GM19468 (cell line): Measurements from ENCODE around the gene CBLN1.
A peak's percentile ranks its signal among the peaks of the same experiment; 100 is the strongest.

Experiments
- ATAC-seq: cut with Tn5 transposase; IDR thresholded peaks from one replicate; pipeline ENCODE4 v1.9.1; 2021; ENCODE audit warnings: mild to moderate bottlenecking, moderate library complexity, moderate number of reproducible peaks; ENCODE audit not compliant: unreplicated experiment; ENCODE audit errors: extremely low read depth

CBLN1 gene

GRCh38 chr16:49281480-49281842 is at the start of gene CBLN1:
Gene CBLN1 (minus strand): TSS chr16:49281838. CDS start chr16:49281465, 373 bp downstream.
- no peak for ATAC-seq

DNA sequence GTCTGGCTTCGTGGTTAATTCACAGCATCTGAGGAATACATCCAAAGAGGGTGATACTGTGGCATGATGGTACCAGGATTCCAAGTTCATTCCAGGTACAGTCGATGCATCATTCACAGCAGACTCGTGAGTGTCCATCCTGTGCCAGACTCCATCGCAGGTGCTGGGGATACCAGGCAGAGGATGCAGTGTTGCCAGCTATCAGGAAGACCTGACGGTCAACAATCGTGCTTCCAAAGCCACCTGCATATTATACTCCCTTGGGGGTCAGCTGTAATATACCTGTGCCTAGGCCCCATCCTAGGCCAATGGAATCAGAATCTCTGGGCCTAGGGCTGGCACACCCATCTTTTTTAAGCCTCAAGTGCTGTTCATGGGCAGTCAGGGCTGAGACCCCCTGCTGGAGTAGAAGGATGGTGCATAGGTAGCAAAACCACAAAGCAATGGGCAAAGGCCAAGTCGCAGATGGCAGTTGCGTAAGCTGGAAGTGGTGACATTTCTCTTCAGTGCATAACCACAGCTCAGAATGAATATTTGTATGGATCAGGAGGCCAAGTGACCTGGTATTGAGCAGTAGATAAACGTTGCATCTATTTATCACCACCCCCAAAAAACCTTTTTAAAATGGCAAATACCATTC is 49.0 kb upstream of the CBLN1 start:
- no peak for ATAC-seq

GRCh38 chr16:49328325-49328724 is 46.7 kb upstream of the CBLN1 start:
- ATAC-seq = no peak

- ATAC-seq = no peak
These were observed 45.8 kb upstream of the CBLN1 start for GRCh38 chr16:49327466-49327865.

DNA sequence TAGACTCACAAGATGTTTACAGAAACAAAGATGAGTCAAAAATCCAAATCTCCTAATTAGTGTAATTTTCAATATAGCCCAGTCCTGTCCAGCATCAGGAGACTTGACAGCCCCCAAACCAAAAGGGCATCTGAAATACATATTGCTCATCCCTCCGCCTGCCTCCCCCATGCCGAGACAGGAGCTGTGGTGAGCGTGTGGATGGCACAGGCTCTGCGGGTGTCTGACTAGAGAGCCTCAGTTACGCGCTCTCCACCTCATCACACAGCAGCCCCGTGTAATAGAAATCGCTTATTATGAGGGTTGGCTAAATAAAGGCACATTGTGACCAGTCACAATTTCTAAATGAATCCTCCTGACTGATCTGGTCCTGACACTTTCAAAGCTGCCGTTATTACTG is 43.1 kb upstream of the CBLN1 start:
- ATAC-seq = no peak

- ATAC-seq = no peak
These were observed 34.0 kb upstream of the CBLN1 start for GRCh38 chr16:49315602-49316001.

- ATAC-seq = no peak
These were observed 30.8 kb upstream of the CBLN1 start for GRCh38 chr16:49312389-49312985.

- ATAC-seq = no peak
These were observed 30.2 kb upstream of the CBLN1 start for GRCh38 chr16:49311823-49312222.

- ATAC-seq = no peak
These were observed 25.5 kb upstream of the CBLN1 start for GRCh38 chr16:49307176-49307575.

DNA sequence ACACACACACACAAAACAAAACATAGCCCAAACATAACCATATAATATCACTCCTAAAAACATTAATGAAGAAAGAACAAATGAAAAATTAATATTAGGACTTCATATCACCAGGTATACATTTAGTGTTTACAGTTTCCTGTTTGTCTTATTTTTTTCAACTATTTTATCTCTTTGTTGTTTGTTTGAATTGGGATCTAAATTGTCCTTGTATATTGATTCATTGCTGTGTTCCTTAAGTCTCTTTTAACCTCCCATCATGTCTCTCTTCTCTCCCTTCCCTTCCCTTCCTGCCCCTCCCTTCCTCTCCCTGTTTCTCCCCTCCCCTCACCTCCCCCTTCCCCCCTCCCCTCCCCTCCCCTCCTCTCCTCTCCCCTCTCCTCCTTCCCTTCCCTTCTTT is 23.8 kb upstream of the CBLN1 start:
- no peak for ATAC-seq

DNA sequence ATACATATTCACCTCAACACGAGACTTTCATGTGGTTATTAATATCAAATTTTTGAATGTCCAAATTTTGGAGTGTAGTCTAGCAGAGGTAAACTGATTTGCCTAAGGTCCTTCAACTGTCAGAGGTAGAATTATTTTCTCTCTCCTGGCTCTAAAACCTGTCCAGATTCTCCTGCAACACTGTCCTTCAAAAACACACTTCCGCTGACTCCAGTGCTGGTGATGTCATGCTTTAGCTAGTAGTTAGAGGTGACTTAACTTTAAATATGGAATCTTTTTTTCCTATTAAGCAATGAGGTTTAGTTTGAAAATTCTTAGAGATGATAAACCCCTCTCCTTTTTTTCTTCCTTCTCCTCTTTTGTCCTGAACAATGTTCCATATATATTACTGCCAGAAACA is 10.8 kb upstream of the CBLN1 start:
- no peak for ATAC-seq

DNA sequence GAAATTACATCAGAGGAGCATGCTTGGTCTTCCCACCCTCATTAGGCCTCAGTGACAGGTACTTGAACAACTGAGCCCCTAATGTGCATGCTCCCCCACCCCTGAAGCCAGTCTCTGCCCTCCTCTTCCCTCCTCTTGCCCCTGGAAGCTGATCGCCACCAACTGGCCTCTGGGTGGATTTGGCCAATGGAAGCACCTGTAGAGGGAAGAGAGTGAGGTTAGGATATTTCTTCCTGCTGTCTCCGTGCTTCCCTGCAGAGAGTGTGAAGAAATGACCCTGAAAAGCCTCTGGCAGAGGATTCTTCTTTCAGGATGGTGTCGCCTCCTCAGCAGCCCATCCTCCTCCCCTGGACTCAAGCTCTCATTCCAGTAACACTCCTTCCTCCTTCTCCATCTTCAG is 5.9 kb upstream of the CBLN1 start:
- ATAC-seq = no peak

DNA sequence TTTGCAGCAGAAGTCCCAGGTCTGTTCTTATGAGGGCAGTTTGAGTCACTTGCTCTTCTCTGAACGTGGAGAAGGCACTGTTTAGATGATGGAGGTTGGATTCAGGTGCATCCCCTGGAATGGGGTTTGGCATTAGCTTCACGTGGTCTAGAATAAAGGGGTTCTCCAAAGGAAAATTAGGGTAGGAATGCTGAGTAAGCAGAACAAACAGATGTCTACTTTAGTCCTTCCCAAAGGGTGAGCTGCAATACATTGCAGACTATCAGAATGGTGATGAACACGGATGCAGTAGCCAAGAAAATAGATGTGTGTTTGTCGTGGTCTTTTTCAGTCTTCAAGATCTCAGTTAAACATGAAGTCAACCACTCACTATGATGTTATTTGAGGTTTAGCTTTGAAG is 3.3 kb upstream of the CBLN1 start:
- no peak for ATAC-seq

DNA sequence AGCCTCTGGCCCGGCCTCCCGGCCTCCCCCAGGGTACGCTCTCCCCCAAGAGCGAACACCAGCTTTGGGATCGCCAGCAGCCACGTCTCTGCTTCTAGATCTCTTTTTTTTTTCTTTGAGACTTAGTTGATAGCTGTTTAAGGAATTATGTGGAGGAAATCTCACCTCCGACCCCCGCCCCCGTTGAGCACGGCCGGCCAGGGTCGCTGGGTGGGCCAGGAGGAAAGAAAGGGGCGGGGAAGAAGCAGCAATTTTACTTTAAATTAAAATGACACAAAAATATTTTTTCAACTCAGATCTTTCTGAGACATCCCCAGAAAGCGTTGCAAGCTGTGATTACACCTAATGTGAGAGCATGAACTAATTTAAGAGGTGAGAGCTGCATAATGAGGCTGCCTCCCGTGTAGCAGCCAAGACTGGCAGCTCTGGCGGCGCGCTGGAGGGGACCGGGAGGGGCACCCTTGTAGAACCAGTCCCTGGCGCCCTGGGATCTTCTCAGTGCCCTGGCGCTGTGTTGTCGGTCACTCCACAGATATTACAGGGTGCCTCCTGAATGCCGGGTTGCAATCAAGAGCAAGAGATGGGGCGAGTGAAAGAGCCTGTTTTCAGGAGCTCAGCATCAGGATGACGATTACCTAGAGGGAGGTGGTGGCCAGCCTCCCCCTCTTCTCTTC is 1.9 kb upstream of the CBLN1 start:
- no peak for ATAC-seq

- no peak for ATAC-seq
These were observed 1.2 kb upstream of the CBLN1 start for GRCh38 chr16:49282690-49283375.

GRCh38 chr16:49281843-49282642 is 405 bp upstream of the CBLN1 start:
- ATAC-seq = peak; percentile 41

DNA sequence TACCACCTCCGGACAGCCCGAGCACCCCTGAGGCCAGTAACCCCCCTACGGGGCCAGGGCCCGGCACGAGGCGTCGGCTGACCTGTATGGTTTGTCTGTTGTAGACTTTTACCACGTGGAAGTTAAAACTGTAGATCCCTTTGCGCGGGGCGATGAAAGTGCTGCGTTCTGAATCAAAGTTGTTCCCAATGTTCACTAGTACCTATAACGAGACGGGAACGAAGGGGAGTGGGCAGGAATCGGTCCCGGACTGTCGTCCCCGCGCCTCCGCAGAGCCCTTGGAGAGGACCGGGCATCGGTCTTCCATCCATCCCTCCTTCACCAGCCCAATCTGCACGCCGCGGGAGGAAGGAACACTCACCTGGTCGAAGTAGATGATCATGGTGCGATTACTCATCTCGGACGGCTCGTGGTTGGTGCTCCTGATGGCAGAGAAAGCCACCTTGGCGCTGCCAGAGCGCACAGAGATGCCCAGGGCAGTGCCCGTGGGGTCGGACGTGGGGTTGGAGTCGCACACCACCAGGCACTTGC is 732 bp downstream of the CBLN1 start:
- no peak for ATAC-seq

GRCh38 chr16:49280105-49280741 is 1.4 kb downstream of the CBLN1 start:
- no peak for ATAC-seq

DNA sequence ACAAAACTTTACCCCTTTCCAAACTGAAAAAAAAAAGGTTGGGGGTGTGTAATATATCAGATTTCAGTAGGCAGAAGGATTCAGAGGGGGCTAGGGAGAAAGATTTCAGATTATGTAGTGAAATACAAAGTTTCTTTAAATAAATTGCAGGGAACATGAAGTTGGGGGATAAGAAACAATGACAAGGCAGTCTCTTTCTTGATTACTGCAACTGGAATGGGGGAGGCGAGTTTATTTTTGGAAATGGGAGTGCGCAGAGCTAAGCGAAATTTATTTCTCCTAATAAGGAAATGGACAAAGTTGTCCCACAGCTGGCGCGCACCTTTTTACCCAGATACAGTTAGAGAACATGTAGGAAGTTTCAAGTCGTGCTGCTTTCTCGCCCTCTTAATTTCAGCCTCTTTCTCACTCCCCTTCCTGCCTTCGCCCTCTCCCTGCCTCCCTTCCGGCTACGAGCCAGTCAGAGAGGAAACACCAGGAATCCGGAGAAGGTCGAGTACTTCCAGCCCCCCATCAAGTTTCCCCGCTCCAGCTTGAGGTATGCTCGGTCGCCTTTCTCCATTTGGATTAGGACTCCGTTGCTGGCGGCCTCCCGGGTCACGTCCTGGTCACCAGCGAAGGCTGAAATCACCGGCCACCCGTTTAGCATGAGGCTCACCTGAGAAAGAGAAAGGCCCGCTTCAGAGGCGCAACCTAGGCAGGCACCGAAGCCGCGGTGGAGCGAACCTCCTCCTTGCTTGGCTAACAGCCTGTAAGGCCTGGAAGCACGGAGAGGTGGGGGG is 2.5 kb downstream of the CBLN1 start:
- ATAC-seq = no peak
